ENCODE results near the gene TPSG1.
"Not testable (repeated sequence)": the region's sequence is repeated elsewhere in the genome, so short reads cannot be mapped to it uniquely, and the experiment has no call there.

The TPSG1 gene

GRCh38 chr16:1230471-1231212, 5.6 kb upstream of the TPSG1 start:
- not testable (repeated sequence) for DNase-seq (ENCODE audit: low read depth)

GRCh38 chr16:1230084-1230470, 5.0 kb upstream of the TPSG1 start, which contains the start of gene TPSB2:
TPSB2 (minus strand) TSS chr16:1230184; CDS start chr16:1229951, 233 bp downstream.
- DNase-seq (ENCODE audit: low read depth) = not testable (repeated sequence)

GRCh38 chr16:1229476-1229875, 4.4 kb upstream of the TPSG1 start:
- DNase-seq (ENCODE audit: low read depth) = not testable (repeated sequence)

- DNase-seq (ENCODE audit: low read depth) = not testable (repeated sequence)
Observed at GRCh38 chr16:1228227-1228626, 3.2 kb upstream of the TPSG1 start.

- not testable (repeated sequence) for DNase-seq (ENCODE audit: low read depth)
Observed at GRCh38 chr16:1226692-1227091, 1.6 kb upstream of the TPSG1 start.

- DNase-seq (ENCODE audit: low read depth) = not testable (repeated sequence)
Observed at GRCh38 chr16:1225728-1226311, 752 bp upstream of the TPSG1 start.

GRCh38 chr16:1224558-1224957, 510 bp downstream of the TPSG1 start:
- DNase-seq (ENCODE audit: low read depth) = no peak

GRCh38 chr16:1223355-1224214, 1.5 kb downstream of the TPSG1 start:
- no peak for DNase-seq (ENCODE audit: low read depth)

GRCh38 chr16:1222553-1223354, 2.3 kb downstream of the TPSG1 start:
- no peak for DNase-seq (ENCODE audit: low read depth)

- DNase-seq (ENCODE audit: low read depth) = no peak
Observed at GRCh38 chr16:1221628-1222552, 3.2 kb downstream of the TPSG1 start.

- DNase-seq (ENCODE audit: low read depth) = no peak
Observed at GRCh38 chr16:1220841-1221627, 4.0 kb downstream of the TPSG1 start.

- DNase-seq (ENCODE audit: low read depth) = no peak
Observed at GRCh38 chr16:1220098-1220728, 4.9 kb downstream of the TPSG1 start.

GRCh38 chr16:1218930-1219611, 6.0 kb downstream of the TPSG1 start:
- DNase-seq (ENCODE audit: low read depth) = no peak

GRCh38 chr16:1218061-1218929, 6.8 kb downstream of the TPSG1 start:
- DNase-seq (ENCODE audit: low read depth) = no peak

- DNase-seq (ENCODE audit: low read depth) = no peak
Observed at GRCh38 chr16:1217526-1217925, 7.5 kb downstream of the TPSG1 start.

GRCh38 chr16:1216681-1217400, 8.2 kb downstream of the TPSG1 start:
- no peak for DNase-seq (ENCODE audit: low read depth)

- DNase-seq (ENCODE audit: low read depth) = no peak
Observed at GRCh38 chr16:1216296-1216619, 8.8 kb downstream of the TPSG1 start.

All from GM04503 (cell line).